Measurements from ENCODE around the gene CBLN3. TPM values are rescaled to one million over a fixed set of nuclear protein-coding genes. Genes with fewer than 3 reads are reported as not detected.
"Not testable (repeated sequence)": the region's sequence is repeated elsewhere in the genome, so short reads cannot be mapped to it uniquely, and the experiment has no call there.

Gene CBLN3
- total RNA-seq, 6 experiments from 2014 or later: 3.3 to 5.0 (median 3.9) TPM

DNA sequence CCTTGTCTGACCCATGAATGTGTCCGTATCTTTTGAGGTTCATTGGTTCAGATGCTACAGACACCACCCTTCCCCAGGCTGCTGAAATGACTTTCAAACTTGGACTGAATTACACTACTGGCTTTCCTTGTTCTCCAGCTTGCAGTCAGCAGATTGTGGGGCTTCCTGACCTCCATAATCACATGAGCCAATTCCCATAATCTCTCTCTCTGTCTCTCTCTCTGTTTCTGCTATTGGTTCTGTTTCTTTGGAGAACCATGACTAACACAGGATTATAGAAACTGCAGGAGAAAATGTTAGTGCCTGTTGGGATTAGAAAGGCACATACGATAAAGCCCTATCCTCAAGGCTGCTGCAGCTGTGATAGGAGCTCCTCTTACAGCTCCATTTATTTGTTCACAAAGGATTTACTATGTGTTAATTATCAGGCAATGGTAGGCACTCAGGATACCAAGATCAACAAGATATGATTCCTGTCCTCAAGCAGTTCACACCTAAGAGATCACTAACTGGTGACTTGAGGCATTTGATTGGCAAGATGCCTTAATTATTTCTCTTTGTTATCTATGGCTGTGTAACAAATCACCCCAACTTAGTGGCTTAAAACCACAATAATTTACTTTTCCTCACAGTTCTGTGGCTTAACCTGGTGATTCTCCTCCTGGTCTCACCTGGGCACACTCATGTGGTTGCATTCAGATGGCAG lies 40.8 kb downstream of the CBLN3 start:
- Mint-ChIP-seq H3K36me3 (ENCODE audit: low read depth) (no peaks in the 10 kb centered on the region), H3K9me3 (no peaks in the 10 kb centered on the region), H3K27ac (no peak overlapping the region), H3K4me3 (no peak overlapping the region), H3K4me1 (ENCODE audit: low read depth) (peaks cover 14% of the 10 kb centered on the region), H3K27me3 (ENCODE audit: insufficient read depth) (peaks cover 10% of the 10 kb centered on the region)
- TF ChIP-seq, protein P1, sequence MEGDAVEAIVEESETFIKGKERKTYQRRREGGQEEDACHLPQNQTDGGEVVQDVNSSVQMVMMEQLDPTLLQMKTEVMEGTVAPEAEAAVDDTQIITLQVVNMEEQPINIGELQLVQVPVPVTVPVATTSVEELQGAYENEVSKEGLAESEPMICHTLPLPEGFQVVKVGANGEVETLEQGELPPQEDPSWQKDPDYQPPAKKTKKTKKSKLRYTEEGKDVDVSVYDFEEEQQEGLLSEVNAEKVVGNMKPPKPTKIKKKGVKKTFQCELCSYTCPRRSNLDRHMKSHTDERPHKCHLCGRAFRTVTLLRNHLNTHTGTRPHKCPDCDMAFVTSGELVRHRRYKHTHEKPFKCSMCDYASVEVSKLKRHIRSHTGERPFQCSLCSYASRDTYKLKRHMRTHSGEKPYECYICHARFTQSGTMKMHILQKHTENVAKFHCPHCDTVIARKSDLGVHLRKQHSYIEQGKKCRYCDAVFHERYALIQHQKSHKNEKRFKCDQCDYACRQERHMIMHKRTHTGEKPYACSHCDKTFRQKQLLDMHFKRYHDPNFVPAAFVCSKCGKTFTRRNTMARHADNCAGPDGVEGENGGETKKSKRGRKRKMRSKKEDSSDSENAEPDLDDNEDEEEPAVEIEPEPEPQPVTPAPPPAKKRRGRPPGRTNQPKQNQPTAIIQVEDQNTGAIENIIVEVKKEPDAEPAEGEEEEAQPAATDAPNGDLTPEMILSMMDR (IDR thresholded peaks at IDR 0.05): no peak
- DNase-seq: no peak

DNA sequence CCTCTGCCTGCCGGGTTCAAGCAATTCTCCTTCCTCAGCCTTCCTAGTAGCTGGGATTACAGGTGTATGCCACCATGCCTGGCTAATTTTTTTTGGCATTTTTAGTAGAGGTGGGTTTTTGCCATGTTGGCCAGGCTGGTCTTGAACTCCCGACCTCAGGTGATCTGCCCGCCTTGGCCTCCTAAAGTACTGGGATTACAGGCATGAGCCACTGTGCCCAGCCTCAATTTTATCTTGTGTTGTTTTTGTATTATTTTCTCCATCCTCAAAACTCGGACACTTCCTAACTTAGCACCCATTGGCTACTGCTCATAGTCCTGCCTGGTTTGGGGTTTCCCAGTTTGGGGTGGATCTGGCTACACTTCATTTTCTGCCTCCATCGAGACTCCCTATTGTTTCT lies 41.9 kb downstream of the CBLN3 start:
- not testable (repeated sequence) for DNase-seq; H3K4me3 Mint-ChIP-seq; H3K9me3 Mint-ChIP-seq; H3K27ac Mint-ChIP-seq; H3K36me3 Mint-ChIP-seq (ENCODE audit: low read depth); H3K27me3 Mint-ChIP-seq (ENCODE audit: insufficient read depth)
- H3K4me1 Mint-ChIP-seq (ENCODE audit: low read depth): peaks cover 13% of the 10 kb centered on the region

DNA sequence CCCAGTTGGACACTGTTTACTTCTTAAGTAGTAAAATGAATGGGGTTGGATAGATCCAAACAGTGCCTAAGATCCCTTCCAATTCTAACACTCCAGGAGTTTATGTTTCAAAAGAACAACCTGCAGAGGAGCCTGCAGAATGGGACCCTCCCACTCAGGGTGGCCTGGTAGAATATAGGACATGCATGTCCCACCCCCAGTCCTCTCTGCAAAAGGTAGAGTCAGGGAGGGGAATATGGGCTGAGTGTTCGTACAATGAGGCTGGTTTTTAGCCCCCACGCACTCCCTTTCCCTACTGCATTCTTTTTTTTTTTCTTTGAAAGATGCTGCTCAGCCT lies 42.5 kb downstream of the CBLN3 start:
- H3K27ac Mint-ChIP-seq: no peak overlapping the region
- peaks cover 7% of the 10 kb centered on the region for H3K4me1 Mint-ChIP-seq (ENCODE audit: low read depth)
- DNase-seq: no peak
- no peaks in the 10 kb centered on the region for H3K36me3 Mint-ChIP-seq (ENCODE audit: low read depth)
- H3K27me3 Mint-ChIP-seq (ENCODE audit: insufficient read depth): peaks cover 10% of the 10 kb centered on the region
- H3K9me3 Mint-ChIP-seq: no peaks in the 10 kb centered on the region
- TF ChIP-seq, protein P1 (IDR thresholded peaks at IDR 0.05): no peak
- no peak overlapping the region for H3K4me3 Mint-ChIP-seq

DNA sequence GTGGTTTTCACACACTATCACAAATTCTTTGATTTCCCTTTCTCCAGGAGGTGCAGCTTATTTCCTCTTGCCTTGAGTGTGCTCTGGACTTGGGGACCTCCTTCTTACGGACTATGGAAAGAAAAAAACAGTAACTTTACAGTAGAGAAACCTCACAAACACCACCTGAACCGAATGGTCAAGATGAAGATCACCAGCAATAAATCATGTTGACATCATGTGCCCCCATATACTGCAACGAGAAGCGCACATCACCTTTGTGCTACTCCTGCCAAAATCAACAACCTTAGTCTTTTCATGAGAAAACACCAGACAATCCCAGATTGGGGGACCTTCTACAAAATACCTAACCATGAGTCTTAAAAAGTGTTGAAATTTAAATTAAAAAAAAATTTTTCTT lies 43.9 kb downstream of the CBLN3 start:
- H3K36me3 Mint-ChIP-seq (ENCODE audit: low read depth): no peaks in the 10 kb centered on the region

DNA sequence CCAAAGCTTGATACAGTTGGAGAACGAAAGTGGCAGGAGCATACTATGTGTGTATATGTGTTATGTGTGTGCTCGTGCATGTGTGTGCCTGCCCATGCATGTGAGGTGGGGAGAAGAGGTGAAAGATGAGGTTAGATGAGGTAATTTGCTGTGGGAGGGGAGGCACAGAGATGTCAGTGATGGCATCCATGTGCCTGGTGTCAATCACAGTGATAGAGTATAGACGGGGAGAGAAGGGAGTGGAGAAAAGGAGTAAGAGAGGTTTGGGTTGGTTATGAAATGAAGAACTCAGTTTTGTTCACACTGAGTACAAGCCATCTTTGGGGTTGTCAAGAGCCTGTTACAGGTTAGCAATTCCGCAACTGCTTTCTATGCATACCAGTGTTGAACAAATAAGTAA lies 45.3 kb downstream of the CBLN3 start:
- Mint-ChIP-seq H3K36me3 (ENCODE audit: low read depth) (no peaks in the 10 kb centered on the region), H3K27ac (no peak overlapping the region), H3K4me1 (ENCODE audit: low read depth) (peaks cover 11% of the 10 kb centered on the region), H3K9me3 (no peaks in the 10 kb centered on the region), H3K27me3 (ENCODE audit: insufficient read depth) (peaks cover 5% of the 10 kb centered on the region), H3K4me3 (no peak overlapping the region)
- DNase-seq: no peak
- TF ChIP-seq, protein P1 (IDR thresholded peaks at IDR 0.05): no peak

More for the DNA sequence above, 43.9 kb downstream of the CBLN3 start:
- H3K27ac Mint-ChIP-seq: no peak overlapping the region
- no peak overlapping the region for H3K4me3 Mint-ChIP-seq
- H3K9me3 Mint-ChIP-seq: no peaks in the 10 kb centered on the region
- peaks cover 15% of the 10 kb centered on the region for H3K4me1 Mint-ChIP-seq (ENCODE audit: low read depth)
- H3K27me3 Mint-ChIP-seq (ENCODE audit: insufficient read depth): peaks cover 8% of the 10 kb centered on the region
- no peak for DNase-seq
- TF ChIP-seq, protein P1 (IDR thresholded peaks at IDR 0.05): no peak

DNA sequence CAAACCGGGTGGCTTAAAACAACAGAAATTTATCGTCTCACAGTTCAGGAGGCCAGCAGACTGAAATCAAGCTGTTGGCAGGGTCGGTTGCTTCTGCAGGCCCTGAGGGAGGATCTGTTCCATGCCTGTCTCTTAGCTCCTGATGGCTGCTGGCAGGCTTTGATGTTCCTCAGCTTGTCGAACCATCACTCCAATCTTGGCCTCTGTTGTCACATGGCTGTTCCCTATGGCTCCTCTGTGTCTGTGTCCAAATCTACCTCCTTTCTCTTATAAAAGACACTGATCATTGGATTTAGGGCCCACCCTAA lies 47.5 kb downstream of the CBLN3 start:
- Mint-ChIP-seq H3K36me3 (ENCODE audit: low read depth) (peaks cover 3% of the 10 kb centered on the region), H3K27ac (no peak overlapping the region)

More for the DNA sequence above, 47.5 kb downstream of the CBLN3 start:
- TF ChIP-seq, protein P1 (IDR thresholded peaks at IDR 0.05): no peak
- Mint-ChIP-seq H3K9me3 (no peaks in the 10 kb centered on the region), H3K4me1 (ENCODE audit: low read depth) (peaks cover 10% of the 10 kb centered on the region; the same call in 1 of the 2 replicates), H3K4me3 (no peak overlapping the region), H3K27me3 (ENCODE audit: insufficient read depth) (peaks cover 7% of the 10 kb centered on the region)
- no peak for DNase-seq
